CD4-positive, alpha-beta T cell treated with Interleukin-6 for 4 hours (primary cell): ENCODE data around the gene USP35.

Source experiments
- DNase-seq: peaks from one replicate; pipeline ENCODE4 v3.0.0-alpha.2; 2020; ENCODE audit warnings: mixed read lengths

The USP35 gene

DNA sequence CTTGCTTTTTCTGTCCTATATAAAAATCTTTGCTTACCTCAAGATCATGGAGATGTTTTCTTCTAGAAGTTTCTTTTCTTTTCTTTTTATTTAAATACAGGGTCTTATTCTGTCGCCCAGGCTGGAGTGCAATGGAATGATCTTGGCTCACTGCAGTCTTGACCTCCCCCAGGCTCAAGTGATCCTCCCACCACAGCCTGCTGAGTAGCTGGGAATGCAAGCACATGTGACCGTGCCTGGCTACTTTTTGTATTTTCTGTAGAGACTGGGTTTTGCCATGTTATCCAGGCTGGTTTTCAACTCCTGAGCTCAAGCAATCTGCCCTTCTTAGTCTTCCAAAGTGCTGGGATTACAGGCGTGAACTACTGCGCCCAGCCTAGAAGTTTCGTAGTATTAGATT, 45.3 kb downstream of the USP35 start:
- DNase-seq = no peak

DNA sequence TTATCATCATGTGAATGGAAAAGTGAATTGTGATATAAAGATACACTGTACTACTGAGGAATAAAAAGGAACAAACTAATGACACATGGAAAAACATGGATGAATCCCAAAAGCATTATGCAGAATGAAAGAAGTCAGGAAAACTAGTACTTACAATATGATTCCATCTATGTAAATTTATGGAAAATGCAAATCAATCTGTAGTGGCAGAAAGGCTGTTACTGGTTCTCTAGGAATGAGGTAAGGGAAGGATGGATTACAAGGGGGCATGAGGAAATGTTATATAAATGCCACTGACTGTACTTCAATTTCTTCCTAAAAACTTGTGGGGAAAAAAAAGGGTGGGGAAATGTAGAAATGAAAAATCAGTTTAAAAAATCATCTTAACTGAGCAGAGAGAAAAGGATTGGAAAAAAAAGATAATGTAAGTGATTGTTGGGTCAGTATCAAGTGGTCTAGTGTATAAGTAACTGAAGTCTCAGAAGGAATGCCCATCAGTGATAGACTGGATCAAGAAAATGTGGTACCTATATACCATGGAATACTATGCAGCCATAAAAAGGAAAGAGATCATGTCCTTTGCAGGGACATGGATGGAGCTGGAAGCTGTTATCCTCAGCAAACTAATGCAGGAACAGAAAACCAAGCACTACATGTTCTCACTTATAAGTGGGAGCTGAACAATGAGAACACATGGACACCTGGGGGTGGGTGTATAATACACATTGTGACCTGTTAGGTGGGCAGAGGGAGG, 48.8 kb downstream of the USP35 start:
- DNase-seq = no peak

DNA sequence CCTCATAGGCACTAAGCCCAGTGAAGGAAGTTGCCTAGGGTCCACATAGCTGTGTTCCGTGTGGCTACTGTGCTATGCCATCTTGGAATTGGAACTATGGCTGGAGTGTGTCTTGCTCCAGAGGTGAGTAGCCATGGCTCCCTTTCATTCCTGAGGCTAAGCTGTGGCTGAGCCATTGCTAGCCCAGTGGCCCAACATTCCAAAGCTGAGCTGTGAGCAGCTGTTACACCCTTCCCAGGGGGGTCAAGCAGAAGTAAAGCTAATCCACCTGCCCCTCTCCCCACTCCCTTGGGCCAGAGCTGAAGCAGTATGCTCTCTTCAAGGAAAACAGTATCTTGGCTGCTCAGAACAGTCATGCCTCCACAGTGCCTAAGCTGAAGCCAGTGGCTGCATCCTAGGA, 51.1 kb downstream of the USP35 start:
- DNase-seq = no peak

DNA sequence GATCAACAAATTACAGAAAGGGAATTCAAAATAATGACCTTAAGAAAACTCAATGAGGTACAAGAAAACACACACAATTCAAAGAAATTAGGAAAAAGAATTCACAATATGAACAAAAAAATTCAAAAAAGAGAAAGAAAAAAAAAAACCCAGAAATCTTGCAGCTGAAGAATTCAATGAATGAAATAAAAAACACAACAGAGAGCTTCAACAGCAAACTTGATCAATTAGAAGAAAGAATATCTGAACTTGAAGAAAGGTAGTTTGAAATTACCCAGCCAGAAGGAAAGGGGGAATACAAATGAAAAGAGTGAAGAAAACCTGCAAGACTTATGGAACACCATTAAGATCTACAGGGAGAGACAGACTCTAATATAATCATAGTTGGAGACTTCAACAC, 52.8 kb downstream of the USP35 start:
- no peak for DNase-seq

DNA sequence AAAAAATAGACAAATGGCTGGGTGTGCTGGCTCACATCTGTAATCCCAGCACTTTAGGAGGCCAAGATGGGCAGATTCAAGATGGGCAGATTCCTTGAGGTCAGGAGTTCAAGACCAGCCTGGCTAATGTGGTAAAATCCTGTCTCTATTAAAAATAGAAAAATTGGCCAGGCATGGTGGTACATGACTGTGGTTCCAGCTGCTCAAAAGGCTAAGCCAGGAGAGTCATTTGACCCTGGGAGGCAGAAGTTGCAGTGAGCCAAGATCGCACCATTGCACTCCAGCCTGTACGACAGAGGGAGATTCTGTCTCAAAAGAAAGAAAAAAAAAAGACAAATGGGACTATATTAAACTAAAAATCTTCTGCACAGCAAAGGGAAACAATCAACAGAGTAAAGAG, 55.4 kb downstream of the USP35 start:
- DNase-seq = no peak

DNA sequence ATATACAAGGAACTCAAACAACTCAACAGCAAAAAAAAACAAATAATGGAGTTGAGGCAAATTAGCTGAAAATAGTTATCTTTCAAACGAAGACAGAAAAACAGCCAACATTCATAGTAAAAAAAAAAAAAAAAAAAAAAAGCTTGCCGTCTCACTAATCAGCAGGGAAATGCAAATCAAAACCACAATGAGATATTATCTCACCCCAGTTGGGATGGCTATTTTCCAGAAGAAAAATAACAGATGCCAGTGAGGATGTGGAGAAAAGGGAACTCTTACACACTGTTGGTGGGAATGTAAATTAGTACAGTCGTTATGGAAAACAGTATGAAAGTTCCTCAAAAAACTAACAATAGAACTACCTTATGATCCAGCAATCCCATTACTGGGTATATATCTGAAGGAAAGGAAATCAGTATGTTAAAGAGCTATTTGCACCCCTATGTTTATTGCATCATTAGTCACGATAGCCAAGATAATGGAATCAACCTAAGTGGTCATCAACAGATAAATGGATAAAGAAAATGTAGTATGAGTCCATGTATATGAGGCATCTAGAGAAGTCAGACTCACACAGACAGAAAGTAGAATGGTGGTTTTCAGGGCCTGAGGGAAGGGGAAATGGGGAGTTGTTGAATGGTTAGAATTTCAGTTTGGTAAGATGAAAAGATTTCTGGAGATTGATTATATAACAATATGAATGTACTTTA, 56.0 kb downstream of the USP35 start:
- DNase-seq = no peak

DNA sequence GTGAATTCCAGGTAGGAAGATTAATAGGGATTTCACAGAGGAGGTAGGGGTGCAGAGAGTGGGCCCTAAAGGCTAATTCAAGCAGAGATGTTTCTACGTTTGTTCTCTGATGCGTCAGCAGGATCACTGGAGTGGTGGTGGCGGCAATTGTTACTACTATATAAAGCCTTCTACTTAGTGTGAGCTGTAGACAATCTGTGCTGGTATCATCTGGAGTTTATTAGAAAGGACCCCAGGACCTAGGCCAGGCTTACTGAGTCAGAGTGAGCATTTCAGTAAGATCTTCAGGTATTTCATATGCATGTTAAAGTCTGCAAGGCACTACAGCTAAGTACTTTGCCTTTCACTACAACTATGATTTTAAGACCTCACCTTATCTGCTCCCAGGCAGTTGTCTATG, 59.5 kb downstream of the USP35 start:
- no peak for DNase-seq

DNA sequence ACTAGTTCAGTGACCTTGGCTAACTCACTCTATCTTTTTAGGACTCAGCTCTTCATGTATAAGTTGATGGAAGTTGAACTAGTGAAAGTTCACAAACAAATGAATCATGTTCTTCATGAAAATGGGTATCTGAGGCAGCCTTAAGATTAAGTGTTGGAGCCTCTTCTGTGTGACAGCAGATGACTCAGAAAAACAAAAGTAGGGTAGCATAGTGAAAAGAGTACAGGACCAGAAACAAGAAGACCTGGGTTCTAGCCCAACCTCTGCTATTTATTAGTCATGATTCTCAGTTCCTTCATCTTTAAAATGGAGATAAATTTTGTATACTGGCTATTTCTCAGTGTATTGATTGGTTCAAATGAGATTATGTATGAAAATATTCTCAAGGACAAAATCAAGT, 60.2 kb downstream of the USP35 start:
- DNase-seq = no peak

DNA sequence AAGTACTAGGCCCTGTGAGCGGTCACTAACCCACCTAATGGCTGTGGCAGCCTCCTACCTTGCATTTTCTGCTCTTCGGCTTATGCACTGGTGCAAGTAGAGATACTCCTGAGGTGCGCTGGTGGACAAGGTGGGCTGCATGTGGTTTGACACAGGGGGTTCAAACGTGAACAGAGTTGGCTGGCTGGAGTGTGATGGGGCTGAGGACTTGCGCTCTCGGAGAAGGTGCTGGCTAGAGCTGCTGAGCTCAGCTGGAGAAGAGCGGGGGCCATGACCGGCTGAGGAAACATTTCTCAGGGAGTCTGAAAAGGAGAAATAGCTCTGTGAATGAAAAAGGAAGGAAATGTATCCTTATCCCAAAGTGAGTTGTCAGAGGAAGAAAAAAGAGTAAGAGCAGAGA, 61.4 kb downstream of the USP35 start:
- no peak for DNase-seq

DNA sequence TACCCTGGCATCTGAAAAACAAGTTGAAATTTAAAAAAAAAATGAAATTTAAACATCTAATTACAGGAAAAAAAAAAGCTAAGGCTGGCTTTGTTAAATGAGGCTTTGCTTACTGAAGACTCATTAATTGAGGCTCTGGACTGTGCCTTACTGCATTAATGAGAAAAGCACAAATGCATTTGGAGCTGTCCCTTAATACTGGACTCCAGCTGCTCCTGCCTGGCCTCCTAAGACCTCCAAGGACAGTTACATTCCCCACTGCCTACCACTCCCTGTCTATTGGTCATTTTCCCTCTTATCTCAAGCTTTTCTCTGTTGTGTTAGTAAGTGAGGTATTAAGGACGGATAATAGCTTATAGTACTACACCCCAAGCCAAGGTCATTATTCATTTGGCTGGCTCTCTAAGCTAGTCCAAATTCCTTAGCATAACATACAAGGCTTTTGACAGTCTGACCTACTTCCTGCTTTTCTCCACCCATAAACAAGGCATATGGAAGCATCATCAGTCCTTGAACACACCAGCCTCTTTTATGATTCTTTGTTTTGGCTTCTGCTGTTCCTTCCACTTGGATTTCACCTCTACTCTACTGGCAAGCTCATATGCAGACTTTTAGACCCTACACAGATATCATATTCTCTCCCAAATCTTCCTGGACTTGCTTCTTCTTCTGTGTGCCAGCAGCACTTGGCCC, 62.5 kb downstream of the USP35 start:
- no peak for DNase-seq

DNA sequence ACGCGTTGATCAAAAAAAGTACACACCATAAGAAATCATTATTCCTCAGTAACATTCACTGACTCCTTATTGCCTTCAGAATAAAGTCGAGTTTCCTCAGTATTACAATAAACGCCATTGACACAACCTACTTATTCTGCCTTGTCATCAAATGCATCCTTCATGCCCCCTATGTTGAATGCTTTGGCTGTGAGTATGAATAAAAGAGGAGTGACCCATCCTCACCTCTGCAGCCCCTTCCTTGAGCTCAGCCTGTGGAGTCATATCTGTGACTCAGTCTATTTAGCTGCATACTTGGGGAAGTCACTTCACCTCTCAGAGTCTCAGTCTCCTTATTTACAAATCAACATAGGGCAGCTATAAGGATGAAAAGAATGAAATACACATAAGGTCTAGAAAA, 65.1 kb downstream of the USP35 start:
- no peak for DNase-seq

DNA sequence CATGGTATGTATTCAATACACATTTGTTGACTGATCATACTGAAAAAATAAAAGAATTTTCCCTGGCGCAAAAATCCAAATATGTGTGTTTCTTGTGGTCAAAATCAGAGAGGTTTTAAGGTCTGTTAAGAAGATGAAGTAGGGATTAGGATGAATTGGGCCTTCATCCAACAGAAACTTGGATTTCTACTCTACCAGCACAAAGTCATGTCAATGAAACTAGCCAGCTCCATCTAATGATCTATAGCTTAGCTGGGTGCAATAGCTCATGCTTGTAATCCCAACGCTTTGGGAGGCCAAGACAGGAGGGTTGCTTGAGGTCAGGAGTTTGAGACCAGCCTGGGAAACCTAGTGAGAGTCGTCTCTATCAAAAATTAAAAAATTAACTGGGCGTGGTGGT, 65.5 kb downstream of the USP35 start:
- no peak for DNase-seq

DNA sequence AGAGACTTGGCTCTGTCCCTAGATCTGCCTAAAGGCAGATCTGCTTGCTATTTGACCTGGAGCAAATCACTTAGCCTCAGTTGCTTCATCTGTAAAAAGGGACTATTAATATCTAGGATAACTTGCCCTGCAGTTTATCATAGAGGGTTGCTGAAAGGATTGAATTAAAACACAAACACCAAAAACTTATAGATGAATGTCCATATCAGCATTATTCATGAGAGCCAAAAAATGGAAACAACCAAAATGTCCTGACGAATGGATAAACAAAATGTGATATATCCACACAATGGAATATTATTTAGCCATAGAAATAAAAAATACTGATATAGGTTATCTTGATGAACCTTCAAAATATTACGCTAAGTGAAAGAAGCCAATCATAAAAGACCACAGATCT, 67.2 kb downstream of the USP35 start:
- DNase-seq = no peak

DNA sequence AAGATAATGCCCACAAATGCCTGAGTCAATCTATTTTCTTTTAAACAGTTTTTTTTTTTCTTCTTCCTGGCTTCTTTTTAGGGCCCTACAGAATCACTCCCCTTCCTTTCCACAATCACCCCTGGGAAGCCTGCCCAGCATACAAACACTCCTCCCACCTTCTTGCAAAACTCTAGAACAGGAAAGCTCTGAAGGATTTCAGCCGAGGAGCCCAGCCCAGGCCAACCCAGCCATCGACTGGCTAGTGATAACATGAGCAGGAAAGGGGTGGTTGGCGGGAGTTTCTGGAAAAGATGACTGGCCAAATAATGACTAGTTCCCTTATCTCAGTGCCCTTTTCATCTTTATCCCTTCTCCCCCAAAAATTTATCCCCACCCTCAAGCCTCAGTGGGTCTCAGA, 68.2 kb downstream of the USP35 start:
- no peak for DNase-seq

DNA sequence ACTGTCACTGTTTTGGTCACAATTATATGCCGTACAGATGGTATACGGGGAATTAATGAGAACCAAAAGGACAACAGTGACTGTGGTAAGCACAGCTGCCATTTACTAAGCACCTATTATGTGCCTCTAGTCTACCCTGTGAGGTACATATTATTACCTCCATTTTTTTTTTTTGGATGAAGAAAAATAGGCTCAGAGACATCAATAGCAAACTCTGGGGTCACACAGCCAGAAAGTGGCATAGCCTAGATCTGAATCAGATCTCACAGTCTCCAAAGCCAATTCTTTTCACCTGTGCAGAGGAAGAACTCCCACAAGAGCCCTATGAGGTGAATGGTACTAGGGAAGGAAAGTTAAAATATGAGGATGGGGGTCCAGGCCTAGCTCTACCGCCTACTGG, 68.9 kb downstream of the USP35 start:
- DNase-seq = no peak

DNA sequence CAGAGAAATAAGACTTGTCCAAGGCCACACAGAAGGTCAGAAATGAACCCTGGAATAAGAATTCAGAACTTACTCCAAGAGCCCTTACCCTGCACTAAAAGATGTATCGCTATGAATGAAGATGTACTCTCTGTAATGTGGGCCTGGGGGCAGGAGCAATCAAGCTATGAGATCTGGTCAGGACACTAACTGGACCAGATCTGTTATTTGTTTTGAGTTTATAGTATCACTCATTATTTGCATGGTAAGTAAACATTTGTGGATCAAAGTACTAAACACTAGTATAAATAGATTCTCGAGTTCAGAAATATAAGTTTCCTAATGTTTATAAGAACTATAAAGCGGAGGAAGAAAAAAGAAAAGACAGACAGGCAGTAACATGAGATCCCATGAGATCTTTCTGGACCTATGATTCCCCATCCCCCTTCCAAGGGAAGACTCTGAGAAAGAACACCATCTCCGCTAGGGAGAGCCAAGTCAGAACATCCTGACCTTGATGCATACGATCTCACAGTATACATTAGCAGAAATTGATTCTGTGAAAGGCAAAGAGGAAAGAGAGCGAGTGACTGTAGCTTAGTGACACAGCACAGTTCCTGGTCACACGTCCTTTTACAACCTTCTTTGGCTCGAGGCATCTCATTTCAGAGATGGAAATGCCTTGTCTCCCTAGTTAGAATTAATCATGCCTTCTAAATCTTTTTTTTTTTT, 71.2 kb downstream of the USP35 start:
- DNase-seq = no peak

DNA sequence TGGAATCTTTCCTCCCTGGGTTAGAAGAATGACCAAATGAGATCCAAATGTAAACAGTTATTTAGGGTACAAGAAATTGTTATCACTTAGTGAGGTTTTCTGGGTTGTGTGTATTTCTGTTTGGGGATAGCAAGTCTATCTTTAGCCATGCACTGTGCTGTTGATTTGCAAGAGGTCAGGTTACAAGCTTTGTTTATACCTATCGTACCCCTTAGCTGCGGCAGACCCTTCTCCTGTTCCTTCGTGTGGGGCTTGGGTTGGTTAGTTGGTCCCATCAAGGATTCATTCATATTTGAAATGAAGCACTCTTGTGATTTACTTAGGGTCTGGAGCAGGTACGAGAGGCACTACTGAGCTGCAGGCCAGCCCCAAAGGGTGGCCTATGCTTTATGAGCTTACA, 72.6 kb downstream of the USP35 start:
- no peak for DNase-seq

DNA sequence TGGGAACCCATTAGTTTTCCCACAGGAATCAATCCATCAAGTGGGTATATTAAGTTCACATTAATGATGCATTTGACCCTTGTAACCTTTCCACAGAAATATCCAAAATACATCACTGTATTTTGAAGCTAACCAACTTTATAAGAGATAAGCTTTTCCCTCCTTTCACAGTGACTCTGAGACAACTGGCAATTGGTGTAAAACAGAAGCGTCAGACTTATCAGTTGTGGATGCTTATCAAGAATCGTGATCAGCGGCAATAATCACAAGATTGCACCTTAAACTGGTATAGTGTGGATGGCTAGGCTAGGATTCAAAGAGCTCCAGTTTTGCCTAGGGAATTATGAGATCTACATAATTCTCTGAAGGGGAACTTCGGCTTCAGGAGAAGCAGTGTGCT, 73.1 kb downstream of the USP35 start:
- DNase-seq = no peak

DNA sequence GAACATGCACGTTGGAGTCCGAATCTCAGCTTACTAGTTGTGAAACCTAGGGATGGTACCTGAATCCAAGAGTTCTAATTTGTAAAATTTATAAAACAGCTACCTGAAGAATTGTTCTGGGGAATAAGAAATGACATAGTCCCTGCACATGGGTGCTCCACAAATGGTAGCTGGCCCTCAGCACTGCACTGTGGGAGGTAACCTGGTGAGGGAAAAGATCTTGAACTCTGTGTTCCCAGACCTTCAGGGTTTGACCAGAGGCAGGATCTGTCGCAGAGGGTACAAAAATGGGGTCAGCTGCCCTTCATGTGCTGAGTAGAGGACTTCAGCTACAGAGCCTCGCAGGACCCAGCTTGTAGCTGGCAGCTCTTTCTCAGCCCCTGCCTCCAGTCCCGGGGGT, 73.5 kb downstream of the USP35 start:
- no peak for DNase-seq

DNA sequence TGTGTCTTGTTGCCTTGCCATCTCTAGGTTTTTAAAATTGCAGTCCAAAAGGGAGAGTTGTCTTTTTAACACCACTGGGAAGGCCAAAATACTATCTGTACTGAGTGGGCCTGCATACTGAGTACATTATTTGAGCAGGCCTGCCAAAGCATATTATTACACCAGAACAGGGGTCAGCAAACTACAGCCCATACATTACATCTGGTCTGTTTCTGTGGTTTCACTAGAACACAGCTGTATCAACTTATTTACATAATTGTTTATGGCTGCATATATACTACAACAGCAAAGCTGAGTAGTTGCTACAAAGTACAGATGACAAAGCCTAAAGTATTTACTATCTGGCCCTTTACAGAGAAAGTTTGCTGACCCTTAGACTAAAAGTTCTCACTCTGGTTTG, 74.0 kb downstream of the USP35 start:
- DNase-seq = no peak
